ENCODE data around the gene SEPTIN5. TPM values are rescaled to one million over a fixed set of nuclear protein-coding genes. Genes with fewer than 3 reads are reported as not detected.

SEPTIN5 gene
- polyA plus RNA-seq, 2 of the 4 experiments (the other 2 are of a cell fraction): 4.6 to 12.6 TPM

DNA sequence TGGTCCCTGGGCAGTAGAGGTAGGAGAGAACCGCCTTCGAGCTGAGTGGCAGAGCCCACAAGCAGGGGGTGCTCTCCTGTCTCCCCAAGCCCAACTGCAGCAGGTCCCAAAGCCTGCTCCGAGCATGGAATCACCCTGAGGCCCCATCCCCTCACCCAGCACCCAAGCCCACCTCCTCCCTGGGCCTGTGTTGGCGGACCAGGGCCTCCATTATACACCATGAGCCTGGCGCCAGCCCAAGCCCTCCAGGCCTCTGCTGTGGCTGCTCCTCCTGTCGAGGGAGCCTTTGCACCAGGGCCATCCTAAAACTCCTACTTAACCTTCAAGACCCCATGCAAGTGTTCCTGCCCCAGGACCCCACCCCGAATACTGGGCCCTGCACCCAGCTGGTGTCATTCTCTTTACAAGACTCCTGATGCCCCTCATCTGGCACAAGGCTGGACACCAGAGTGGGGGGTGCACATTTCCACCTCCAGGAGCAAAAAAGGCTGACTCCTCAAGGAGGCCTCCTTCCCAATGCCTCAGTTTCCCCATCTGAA is 25.7 kb downstream of the SEPTIN5 start (continued):
- TF ChIP-seq POLR2AphosphoS2 (conservative IDR thresholded peaks at IDR 0.05; ENCODE audit: low read length) (no peak), RNF2 (IDR thresholded peaks at IDR 0.05; ENCODE audit: borderline replicate concordance, low read depth) (no peak), JUNB (IDR thresholded peaks at IDR 0.05) (no peak), E2F6 (IDR thresholded peaks at IDR 0.05; ENCODE audit: borderline replicate concordance, low read depth) (no peak), TP53 (CRISPR knock-in tag; IDR thresholded peaks at IDR 0.05) (no peak), RFX5 (IDR thresholded peaks at IDR 0.05) (no peak), EHMT2 (IDR thresholded peaks at IDR 0.05; ENCODE audit: low read depth) (no peak)
- TF ChIP-seq, protein P1, sequence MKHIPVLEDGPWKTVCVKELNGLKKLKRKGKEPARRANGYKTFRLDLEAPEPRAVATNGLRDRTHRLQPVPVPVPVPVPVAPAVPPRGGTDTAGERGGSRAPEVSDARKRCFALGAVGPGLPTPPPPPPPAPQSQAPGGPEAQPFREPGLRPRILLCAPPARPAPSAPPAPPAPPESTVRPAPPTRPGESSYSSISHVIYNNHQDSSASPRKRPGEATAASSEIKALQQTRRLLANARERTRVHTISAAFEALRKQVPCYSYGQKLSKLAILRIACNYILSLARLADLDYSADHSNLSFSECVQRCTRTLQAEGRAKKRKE (CRISPR knock-in tag; IDR thresholded peaks at IDR 0.05; ENCODE audit: low read depth): no peak

- POLR2A ChIA-PET: no interaction called here
- 88% methylated on average over 10 of the region's 15 CpGs for WGBS (ENCODE audit: missing lambda C conversion rate)
- CTCF ChIA-PET: interaction anchor here (3.5 to 11.1 kb wide), 2 partner anchors 9 to 170 kb away, joined by 11 to 86 read pairs; no protein-coding TSS in a partner anchor
Observed at GRCh38 chr22:19740586-19740985, 26.3 kb downstream of the SEPTIN5 start.

GRCh38 chr22:19741053-19741452 is 26.8 kb downstream of the SEPTIN5 start:
- Histone ChIP-seq H3K4me2 (no peak overlapping the region), H3K4me3 (no peak overlapping the region), H3K4me1 (no peaks in the 10 kb centered on the region), H3K27ac (no peak overlapping the region), H3K9me3 (no peaks in the 10 kb centered on the region)
- DNase-seq (ENCODE audit: low read depth in 1 of 2, low spot score in 1 of 2) (no peak), FAIRE-seq (no peak), ATAC-seq (no peak)
- WGBS (ENCODE audit: missing lambda C conversion rate): 86% methylated on average over 5 of the region's 7 CpGs
- CTCF ChIA-PET: interaction anchor here (1.6 to 11.1 kb wide), 3 partner anchors 10 to 169 kb away, joined by 6 to 86 read pairs (median 11); no protein-coding TSS in a partner anchor
- POLR2A ChIA-PET: no interaction called here
- TF ChIP-seq, protein P2, sequence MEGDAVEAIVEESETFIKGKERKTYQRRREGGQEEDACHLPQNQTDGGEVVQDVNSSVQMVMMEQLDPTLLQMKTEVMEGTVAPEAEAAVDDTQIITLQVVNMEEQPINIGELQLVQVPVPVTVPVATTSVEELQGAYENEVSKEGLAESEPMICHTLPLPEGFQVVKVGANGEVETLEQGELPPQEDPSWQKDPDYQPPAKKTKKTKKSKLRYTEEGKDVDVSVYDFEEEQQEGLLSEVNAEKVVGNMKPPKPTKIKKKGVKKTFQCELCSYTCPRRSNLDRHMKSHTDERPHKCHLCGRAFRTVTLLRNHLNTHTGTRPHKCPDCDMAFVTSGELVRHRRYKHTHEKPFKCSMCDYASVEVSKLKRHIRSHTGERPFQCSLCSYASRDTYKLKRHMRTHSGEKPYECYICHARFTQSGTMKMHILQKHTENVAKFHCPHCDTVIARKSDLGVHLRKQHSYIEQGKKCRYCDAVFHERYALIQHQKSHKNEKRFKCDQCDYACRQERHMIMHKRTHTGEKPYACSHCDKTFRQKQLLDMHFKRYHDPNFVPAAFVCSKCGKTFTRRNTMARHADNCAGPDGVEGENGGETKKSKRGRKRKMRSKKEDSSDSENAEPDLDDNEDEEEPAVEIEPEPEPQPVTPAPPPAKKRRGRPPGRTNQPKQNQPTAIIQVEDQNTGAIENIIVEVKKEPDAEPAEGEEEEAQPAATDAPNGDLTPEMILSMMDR (IDR thresholded peaks at IDR 0.05): no peak
- TF ChIP-seq EP300 (IDR thresholded peaks at IDR 0.05) (no peak), ZFP36 (IDR thresholded peaks at IDR 0.05; ENCODE audit: borderline replicate concordance, partially characterized antibody) (no peak), RCOR1 (IDR thresholded peaks at IDR 0.05; ENCODE audit: low read depth, low read length) (no peak), NFE2L2 (conservative IDR thresholded peaks at IDR 0.05; ENCODE audit: low read length) (no peak), RNF2 (IDR thresholded peaks at IDR 0.05; ENCODE audit: borderline replicate concordance, low read depth) (no peak), SMC3 (IDR thresholded peaks at IDR 0.05) (no peak), MAFK (IDR thresholded peaks at IDR 0.05; ENCODE audit: partially characterized antibody) (no peak), RFX5 (IDR thresholded peaks at IDR 0.05) (no peak), ESRRA (IDR thresholded peaks at IDR 0.05; ENCODE audit: borderline replicate concordance, low read length) (no peak)
- TF ChIP-seq, protein P3, sequence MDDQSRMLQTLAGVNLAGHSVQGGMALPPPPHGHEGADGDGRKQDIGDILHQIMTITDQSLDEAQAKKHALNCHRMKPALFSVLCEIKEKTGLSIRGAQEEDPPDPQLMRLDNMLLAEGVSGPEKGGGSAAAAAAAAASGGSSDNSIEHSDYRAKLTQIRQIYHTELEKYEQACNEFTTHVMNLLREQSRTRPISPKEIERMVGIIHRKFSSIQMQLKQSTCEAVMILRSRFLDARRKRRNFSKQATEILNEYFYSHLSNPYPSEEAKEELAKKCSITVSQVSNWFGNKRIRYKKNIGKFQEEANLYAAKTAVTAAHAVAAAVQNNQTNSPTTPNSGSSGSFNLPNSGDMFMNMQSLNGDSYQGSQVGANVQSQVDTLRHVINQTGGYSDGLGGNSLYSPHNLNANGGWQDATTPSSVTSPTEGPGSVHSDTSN (IDR thresholded peaks at IDR 0.05): no peak
- TF ChIP-seq, protein P1 (CRISPR knock-in tag; IDR thresholded peaks at IDR 0.05; ENCODE audit: low read depth): no peak
- TF ChIP-seq, protein P4, sequence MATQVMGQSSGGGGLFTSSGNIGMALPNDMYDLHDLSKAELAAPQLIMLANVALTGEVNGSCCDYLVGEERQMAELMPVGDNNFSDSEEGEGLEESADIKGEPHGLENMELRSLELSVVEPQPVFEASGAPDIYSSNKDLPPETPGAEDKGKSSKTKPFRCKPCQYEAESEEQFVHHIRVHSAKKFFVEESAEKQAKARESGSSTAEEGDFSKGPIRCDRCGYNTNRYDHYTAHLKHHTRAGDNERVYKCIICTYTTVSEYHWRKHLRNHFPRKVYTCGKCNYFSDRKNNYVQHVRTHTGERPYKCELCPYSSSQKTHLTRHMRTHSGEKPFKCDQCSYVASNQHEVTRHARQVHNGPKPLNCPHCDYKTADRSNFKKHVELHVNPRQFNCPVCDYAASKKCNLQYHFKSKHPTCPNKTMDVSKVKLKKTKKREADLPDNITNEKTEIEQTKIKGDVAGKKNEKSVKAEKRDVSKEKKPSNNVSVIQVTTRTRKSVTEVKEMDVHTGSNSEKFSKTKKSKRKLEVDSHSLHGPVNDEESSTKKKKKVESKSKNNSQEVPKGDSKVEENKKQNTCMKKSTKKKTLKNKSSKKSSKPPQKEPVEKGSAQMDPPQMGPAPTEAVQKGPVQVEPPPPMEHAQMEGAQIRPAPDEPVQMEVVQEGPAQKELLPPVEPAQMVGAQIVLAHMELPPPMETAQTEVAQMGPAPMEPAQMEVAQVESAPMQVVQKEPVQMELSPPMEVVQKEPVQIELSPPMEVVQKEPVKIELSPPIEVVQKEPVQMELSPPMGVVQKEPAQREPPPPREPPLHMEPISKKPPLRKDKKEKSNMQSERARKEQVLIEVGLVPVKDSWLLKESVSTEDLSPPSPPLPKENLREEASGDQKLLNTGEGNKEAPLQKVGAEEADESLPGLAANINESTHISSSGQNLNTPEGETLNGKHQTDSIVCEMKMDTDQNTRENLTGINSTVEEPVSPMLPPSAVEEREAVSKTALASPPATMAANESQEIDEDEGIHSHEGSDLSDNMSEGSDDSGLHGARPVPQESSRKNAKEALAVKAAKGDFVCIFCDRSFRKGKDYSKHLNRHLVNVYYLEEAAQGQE (IDR thresholded peaks at IDR 0.05): no peak

More at GRCh38 chr22:19740586-19740985, 26.3 kb downstream of the SEPTIN5 start:
- H3K9me3 ChIP-seq: no peaks in the 10 kb centered on the region
- no peak overlapping the region for H3K4me2 ChIP-seq
- ATAC-seq (no peak), DNase-seq (ENCODE audit: low read depth in 1 of 2, low spot score in 1 of 2) (no peak), FAIRE-seq (no peak)
- H3K4me3 ChIP-seq: no peak overlapping the region
- H3K27ac ChIP-seq: no peak overlapping the region
- H3K4me1 ChIP-seq: no peaks in the 10 kb centered on the region
- TF ChIP-seq KDM5A (IDR thresholded peaks at IDR 0.05) (no peak), RFX5 (IDR thresholded peaks at IDR 0.05) (no peak), SREBF2 (IDR thresholded peaks at IDR 0.05) (no peak), CBX8 (IDR thresholded peaks at IDR 0.05) (no peak), SMC3 (IDR thresholded peaks at IDR 0.05) (no peak), HES2 (IDR thresholded peaks at IDR 0.05) (no peak), CHD4 (IDR thresholded peaks at IDR 0.05; ENCODE audit: borderline replicate concordance) (no peak), BCL3 (IDR thresholded peaks at IDR 0.05) (no peak)

Measured in A549 (cell line).